ENCODE measurements around the gene SLC43A1. TPM values are rescaled to one million over a fixed set of nuclear protein-coding genes. Genes with fewer than 3 reads are reported as not detected.

Gene SLC43A1
- total RNA-seq, 4 donors from 2014 or later: 20.3 to 64.1 (median 28.8) TPM

GRCh38 chr11:57546451-57546850, 30.9 kb upstream of the SLC43A1 start:
- Histone ChIP-seq H3K9me3 (no peaks in the 10 kb centered on the region), H3K27me3 (no peaks in the 10 kb centered on the region), H3K36me3 (peaks cover 18 to 19% of the 10 kb centered on the region in 2 donors), H3K4me3 (replicated peaks in 1 of 3) (no peak overlapping the region), H3K4me1 (no peaks in the 10 kb centered on the region), H3K27ac (no peak overlapping the region)
- intact Hi-C loops (cut with DNase I): no loop called here
- no peak for DNase-seq
- TF ChIP-seq CTCF (IDR thresholded peaks at IDR 0.05): no peak
- TF ChIP-seq POLR2A (IDR thresholded peaks at IDR 0.05): no peak
- 97 to 98% methylated on average over 6 to 7 of the region's 7 CpGs for WGBS, 2 donors

- intact Hi-C loops (cut with DNase I): no loop called here
- H3K36me3 ChIP-seq: peaks cover 12 to 15% of the 10 kb centered on the region in 2 donors
- no peak for DNase-seq
- WGBS, 2 donors: 94% methylated on average over 12 of the region's 13 CpGs; no CpG with 5 or more reads in 1 of the 2 donors
- no peaks in the 10 kb centered on the region for H3K4me1 ChIP-seq
- H3K4me3 ChIP-seq (replicated peaks in 1 of 3): no peak overlapping the region
- TF ChIP-seq POLR2A (IDR thresholded peaks at IDR 0.05) (no peak), CTCF (IDR thresholded peaks at IDR 0.05) (no peak)
- H3K27ac ChIP-seq: no peak overlapping the region
- no peaks in the 10 kb centered on the region for H3K27me3 ChIP-seq
- no peaks in the 10 kb centered on the region for H3K9me3 ChIP-seq
These were observed 30.4 kb upstream of the SLC43A1 start for GRCh38 chr11:57545883-57546282.

DNA sequence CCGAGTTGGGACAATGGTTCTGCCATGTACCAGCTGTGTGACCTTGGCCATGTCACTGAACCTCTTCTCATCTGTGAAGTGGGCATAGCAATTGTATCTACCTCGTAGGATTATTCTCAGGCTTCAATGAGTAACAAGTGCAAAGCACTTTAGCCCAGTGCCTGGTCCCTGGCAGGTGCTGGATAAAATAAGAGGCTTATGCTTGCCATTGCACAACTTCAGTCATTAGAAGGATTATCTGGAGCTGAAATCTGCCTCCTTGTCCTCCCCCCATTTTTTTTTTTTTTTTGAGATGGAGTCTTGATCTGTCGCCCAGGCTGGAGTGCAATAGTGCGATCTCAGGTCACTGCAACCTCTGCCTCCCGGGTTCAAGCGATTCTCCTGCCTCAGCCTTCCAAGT, 29.1 kb upstream of the SLC43A1 start:
- intact Hi-C loops (cut with DNase I): no loop called here
- Histone ChIP-seq H3K27ac (no peak overlapping the region), H3K27me3 (no peaks in the 10 kb centered on the region), H3K4me1 (no peaks in the 10 kb centered on the region), H3K4me3 (replicated peaks in 1 of 3) (no peak overlapping the region), H3K36me3 (peaks cover 0 to 4% of the 10 kb centered on the region in 2 donors), H3K9me3 (no peaks in the 10 kb centered on the region)
- 77 to 83% methylated on average over 6 of the region's 6 CpGs for WGBS, 2 donors
- TF ChIP-seq CTCF (IDR thresholded peaks at IDR 0.05): no peak
- no peak for TF ChIP-seq POLR2A (IDR thresholded peaks at IDR 0.05)
- DNase-seq: no peak

DNA sequence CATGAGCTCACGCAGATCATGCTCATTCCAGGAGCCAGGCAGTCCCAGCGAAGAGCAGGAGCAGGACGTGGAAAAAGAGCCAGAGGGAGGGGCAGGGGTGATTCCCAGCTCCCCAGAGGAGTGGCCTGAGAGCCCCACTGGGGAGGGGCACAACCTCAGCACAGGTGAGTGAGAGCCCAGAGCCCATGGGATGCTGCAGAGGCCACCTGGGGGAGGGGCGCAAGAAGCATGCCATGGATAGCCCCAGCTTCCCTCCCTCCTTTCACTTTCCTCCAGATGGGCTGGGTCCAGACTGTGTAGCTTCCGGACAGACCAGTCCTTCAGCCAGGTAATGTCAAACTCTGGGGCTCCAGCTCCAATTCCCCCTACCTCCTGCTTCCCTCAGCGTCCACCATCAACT, 28.1 kb upstream of the SLC43A1 start:
- Histone ChIP-seq H3K27me3 (no peaks in the 10 kb centered on the region), H3K9me3 (no peaks in the 10 kb centered on the region), H3K27ac (no peak overlapping the region), H3K4me3 (replicated peaks in 1 of 3) (no peak overlapping the region), H3K36me3 (no peaks in the 10 kb centered on the region), H3K4me1 (no peaks in the 10 kb centered on the region)
- TF ChIP-seq CTCF (IDR thresholded peaks at IDR 0.05): no peak
- TF ChIP-seq POLR2A (IDR thresholded peaks at IDR 0.05): no peak
- intact Hi-C loops (cut with DNase I): no loop called here
- 36 to 53% methylated on average over 6 of the region's 6 CpGs for WGBS, 2 donors
- DNase-seq: no peak

DNA sequence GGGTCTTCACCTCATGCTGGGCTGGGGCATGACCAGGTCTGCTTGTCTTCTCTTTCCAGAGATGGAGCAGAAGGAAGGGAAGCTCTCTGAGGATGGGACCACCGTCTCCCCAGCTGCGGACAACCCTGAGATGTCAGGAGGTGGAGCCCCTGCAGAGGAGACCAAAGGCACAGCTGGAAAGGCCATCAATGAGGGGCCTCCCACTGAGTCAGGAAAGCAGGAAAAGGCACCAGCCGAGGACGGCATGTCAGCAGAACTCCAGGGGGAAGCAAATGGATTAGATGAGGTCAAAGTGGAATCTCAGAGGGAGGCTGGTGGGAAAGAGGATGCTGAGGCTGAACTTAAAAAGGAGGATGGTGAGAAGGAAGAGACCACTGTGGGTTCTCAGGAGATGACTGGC, 27.1 kb upstream of the SLC43A1 start:
- Histone ChIP-seq H3K27me3 (no peaks in the 10 kb centered on the region), H3K4me3 (replicated peaks in 1 of 3) (no peak overlapping the region)
- intact Hi-C loops (cut with DNase I): no loop called here

More for the DNA sequence above, 27.1 kb upstream of the SLC43A1 start:
- Histone ChIP-seq H3K9me3 (no peaks in the 10 kb centered on the region), H3K27ac (no peak overlapping the region), H3K36me3 (no peaks in the 10 kb centered on the region), H3K4me1 (no peaks in the 10 kb centered on the region)
- 73 to 76% methylated on average over 4 of the region's 4 CpGs for WGBS, 2 donors
- TF ChIP-seq CTCF (IDR thresholded peaks at IDR 0.05) (no peak), POLR2A (IDR thresholded peaks at IDR 0.05) (no peak)
- no peak for DNase-seq

Data from thyroid gland (tissue), 4 donors.